Measurements from ENCODE around the gene GSTK1. TPM values are rescaled to one million over a fixed set of nuclear protein-coding genes. Genes with fewer than 3 reads are reported as not detected.

GSTK1 gene
- total and polyA plus RNA-seq, 3 donors from 2014 or later, result 105 to 169 (median 136) TPM

GRCh38 chr7:143316492-143316891 lies 53.3 kb downstream of the GSTK1 start:
- H3K27me3 ChIP-seq, result no peaks in the 10 kb centered on the region
- TF ChIP-seq POLR2A (IDR thresholded peaks at IDR 0.05), result no peak
- no peak for TF ChIP-seq CTCF (IDR thresholded peaks at IDR 0.05)
- H3K4me3 ChIP-seq, result no peak overlapping the region
- no peak for DNase-seq
- WGBS, 2 donors, result 91 to 92% methylated on average over 4 of the region's 4 CpGs
- no peaks in the 10 kb centered on the region for H3K4me1 ChIP-seq
- H3K27ac ChIP-seq, result no peak overlapping the region
- no peaks in the 10 kb centered on the region for H3K36me3 ChIP-seq (ENCODE audit: low read depth, missing control alignments)
- intact Hi-C loops (cut with DNase I; ENCODE audit: low total_unique reads), result no loop called here
- no peaks in the 10 kb centered on the region for H3K9me3 ChIP-seq

GRCh38 chr7:143318661-143319060 lies 55.4 kb downstream of the GSTK1 start:
- Histone ChIP-seq H3K36me3 (ENCODE audit: low read depth, missing control alignments) (no peaks in the 10 kb centered on the region), H3K27me3 (no peaks in the 10 kb centered on the region), H3K27ac (no peak overlapping the region), H3K9me3 (no peaks in the 10 kb centered on the region), H3K4me1 (no peaks in the 10 kb centered on the region), H3K4me3 (no peak overlapping the region)
- TF ChIP-seq CTCF (IDR thresholded peaks at IDR 0.05), result no peak
- TF ChIP-seq POLR2A (IDR thresholded peaks at IDR 0.05), result no peak
- 55 to 56% methylated on average over 3 to 5 of the region's 5 CpGs for WGBS, 2 donors
- intact Hi-C loops (cut with DNase I; ENCODE audit: low total_unique reads), result no loop called here
- DNase-seq, result no peak

Small RNAs within 50 kb of the gene (small RNA-seq; reads per million reads assigned to genes)
- gene AC073342.3 (0 reads per million in 2 donors), gene RN7SL481P (0 reads per million in 2 donors), gene RN7SL535P (0 reads per million in 2 donors)

Other genes with a start within 250 kb of the GSTK1 start
- gene OR9A2, start 236.3 kb upstream of the GSTK1 start, total RNA-seq, result 1 to 10 TPM in 1 of 2 donors, under 1 TPM in 1; 0.99 to 3.5 TPM
- gene OR9A2, start 236.3 kb upstream of the GSTK1 start, polyA plus RNA-seq (ENCODE audit: insufficient read depth, low read depth, low replicate concordance), result not detected
- gene OR6V1, start 211.1 kb upstream of the GSTK1 start, total RNA-seq, result not detected
- gene OR6V1, start 211.1 kb upstream of the GSTK1 start, polyA plus RNA-seq (ENCODE audit: insufficient read depth, low read depth, low replicate concordance), result not detected
- not detected for gene PIP, start 131.4 kb upstream of the GSTK1 start, total RNA-seq
- gene PIP, start 131.4 kb upstream of the GSTK1 start, polyA plus RNA-seq (ENCODE audit: insufficient read depth, low read depth, low replicate concordance), result not detected
- not detected for gene TAS2R39, start 80.0 kb upstream of the GSTK1 start, total RNA-seq
- gene TAS2R39, start 80.0 kb upstream of the GSTK1 start, polyA plus RNA-seq (ENCODE audit: insufficient read depth, low read depth, low replicate concordance), result not detected
- gene TAS2R40, start 41.4 kb upstream of the GSTK1 start, total RNA-seq, result not detected
- not detected for gene TAS2R40, start 41.4 kb upstream of the GSTK1 start, polyA plus RNA-seq (ENCODE audit: insufficient read depth, low read depth, low replicate concordance)
- gene TMEM139, start 21.5 kb downstream of the GSTK1 start, total RNA-seq, result 1 to 10 TPM; 1.1 to 2.2 TPM
- 5.3 TPM for gene TMEM139, start 21.5 kb downstream of the GSTK1 start, polyA plus RNA-seq (ENCODE audit: insufficient read depth, low read depth, low replicate concordance)
- gene CASP2, start 24.9 kb downstream of the GSTK1 start, total RNA-seq, result 10 to 100 TPM; 23.6 to 26.5 TPM
- gene CASP2, start 24.9 kb downstream of the GSTK1 start, polyA plus RNA-seq (ENCODE audit: insufficient read depth, low read depth, low replicate concordance), result 20.7 TPM
- 1 to 10 TPM; 1.1 to 1.4 TPM for gene CLCN1, start 52.7 kb downstream of the GSTK1 start, total RNA-seq
- 2.7 TPM for gene CLCN1, start 52.7 kb downstream of the GSTK1 start, polyA plus RNA-seq (ENCODE audit: insufficient read depth, low read depth, low replicate concordance)
- 1 to 10 TPM; 1.2 TPM for gene FAM131B, start 99.3 kb downstream of the GSTK1 start, total RNA-seq
- 1.2 TPM for gene FAM131B, start 99.3 kb downstream of the GSTK1 start, polyA plus RNA-seq (ENCODE audit: insufficient read depth, low read depth, low replicate concordance)
- 100 to 1,000 TPM; 164 to 222 TPM for gene ZYX, start 117.9 kb downstream of the GSTK1 start, total RNA-seq
- 190 TPM for gene ZYX, start 117.9 kb downstream of the GSTK1 start, polyA plus RNA-seq (ENCODE audit: insufficient read depth, low read depth, low replicate concordance)
- gene EPHA1, start 145.4 kb downstream of the GSTK1 start, total RNA-seq, result 1 to 10 TPM; 5.9 to 8.5 TPM
- gene EPHA1, start 145.4 kb downstream of the GSTK1 start, polyA plus RNA-seq (ENCODE audit: insufficient read depth, low read depth, low replicate concordance), result 9.8 TPM
- gene TAS2R60, start 180.0 kb downstream of the GSTK1 start, total RNA-seq, result not detected
- gene TAS2R60, start 180.0 kb downstream of the GSTK1 start, polyA plus RNA-seq (ENCODE audit: insufficient read depth, low read depth, low replicate concordance), result not detected
- gene TAS2R41, start 214.4 kb downstream of the GSTK1 start, total RNA-seq, result under 1 TPM in 1 of 2 donors, not detected in 1; 0.55 TPM
- not detected for gene TAS2R41, start 214.4 kb downstream of the GSTK1 start, polyA plus RNA-seq (ENCODE audit: insufficient read depth, low read depth, low replicate concordance)

All from testis (tissue), 3 donors.